Gastrocnemius medialis (tissue), 4 donors: ENCODE measurements around the gene SLC66A2.

Experiments used
- POLR2A ChIP-seq, 2 donors: fragments of 450-650 bp; IDR thresholded peaks; one replicate each; pipeline ENCODE4 v1.6.1; 2017; ENCODE audit warnings: antibody characterized with exemption in 2 of 2, mild to moderate bottlenecking in 2 of 2, moderate library complexity in 2 of 2
- TF ChIP-seq, protein P1 (sequence below), 5 experiments: fragments of 450-650 bp in 3 of 5; fragments of 200-600 bp in 2 of 5; sonication (generic) in 2 of 5; IDR thresholded peaks in 4 of 5; conservative IDR thresholded peaks in 1 of 5; 1 replicate in 4 of 5; 2 replicates in 1 of 5; pipeline ENCODE4 v1.5.1; 2016 to 2019; ENCODE audit warnings: antibody characterized with exemption in 5 of 5, mild to moderate bottlenecking in 3 of 5, moderate library complexity in 3 of 5

GRCh38 chr18:80000877-80001276, 49.4 kb upstream of the SLC66A2 start:
- no peak for TF ChIP-seq POLR2A (IDR thresholded peaks at IDR 0.05)
- TF ChIP-seq, protein P1, sequence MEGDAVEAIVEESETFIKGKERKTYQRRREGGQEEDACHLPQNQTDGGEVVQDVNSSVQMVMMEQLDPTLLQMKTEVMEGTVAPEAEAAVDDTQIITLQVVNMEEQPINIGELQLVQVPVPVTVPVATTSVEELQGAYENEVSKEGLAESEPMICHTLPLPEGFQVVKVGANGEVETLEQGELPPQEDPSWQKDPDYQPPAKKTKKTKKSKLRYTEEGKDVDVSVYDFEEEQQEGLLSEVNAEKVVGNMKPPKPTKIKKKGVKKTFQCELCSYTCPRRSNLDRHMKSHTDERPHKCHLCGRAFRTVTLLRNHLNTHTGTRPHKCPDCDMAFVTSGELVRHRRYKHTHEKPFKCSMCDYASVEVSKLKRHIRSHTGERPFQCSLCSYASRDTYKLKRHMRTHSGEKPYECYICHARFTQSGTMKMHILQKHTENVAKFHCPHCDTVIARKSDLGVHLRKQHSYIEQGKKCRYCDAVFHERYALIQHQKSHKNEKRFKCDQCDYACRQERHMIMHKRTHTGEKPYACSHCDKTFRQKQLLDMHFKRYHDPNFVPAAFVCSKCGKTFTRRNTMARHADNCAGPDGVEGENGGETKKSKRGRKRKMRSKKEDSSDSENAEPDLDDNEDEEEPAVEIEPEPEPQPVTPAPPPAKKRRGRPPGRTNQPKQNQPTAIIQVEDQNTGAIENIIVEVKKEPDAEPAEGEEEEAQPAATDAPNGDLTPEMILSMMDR (IDR thresholded peaks at IDR 0.05 in 4 of 5, conservative IDR thresholded peaks at IDR 0.05 in 1 of 5), result no peak
